HG03558 (cell line): ENCODE data around the gene ABHD17A.
"Not testable (repeated sequence)": the region's sequence is repeated elsewhere in the genome, so short reads cannot be mapped to it uniquely, and the experiment has no call there.

Experiments used
- ATAC-seq: cut with Tn5 transposase; IDR thresholded peaks from one replicate; pipeline ENCODE4 v1.9.1; 2021; ENCODE audit warnings: moderate number of reproducible peaks; ENCODE audit not compliant: unreplicated experiment; ENCODE audit errors: extremely low read depth

ABHD17A gene

GRCh38 chr19:1885398-1886119 is at the start of gene ABHD17A:
Gene ABHD17A (minus strand): TSS chr19:1885496. CDS start chr19:1881566, 3,930 bp downstream.
- not testable (repeated sequence) for ATAC-seq

- no peak for ATAC-seq
Observed at GRCh38 chr19:1933942-1934341, 48.6 kb upstream of the ABHD17A start.

GRCh38 chr19:1933244-1933643 is 47.9 kb upstream of the ABHD17A start:
- ATAC-seq = no peak

GRCh38 chr19:1932395-1932794 is 47.1 kb upstream of the ABHD17A start:
- ATAC-seq = no peak

- ATAC-seq = no peak
Observed at GRCh38 chr19:1931445-1931844, 46.1 kb upstream of the ABHD17A start.

- ATAC-seq = no peak
Observed at GRCh38 chr19:1929021-1929742, 43.9 kb upstream of the ABHD17A start.

GRCh38 chr19:1925544-1925943 is 40.2 kb upstream of the ABHD17A start:
- ATAC-seq = no peak

GRCh38 chr19:1924320-1924961 is 39.1 kb upstream of the ABHD17A start:
- ATAC-seq = no peak

GRCh38 chr19:1923319-1923718 is 38.0 kb upstream of the ABHD17A start:
- no peak for ATAC-seq

- no peak for ATAC-seq
Observed at GRCh38 chr19:1922803-1923202, 37.5 kb upstream of the ABHD17A start.

DNA sequence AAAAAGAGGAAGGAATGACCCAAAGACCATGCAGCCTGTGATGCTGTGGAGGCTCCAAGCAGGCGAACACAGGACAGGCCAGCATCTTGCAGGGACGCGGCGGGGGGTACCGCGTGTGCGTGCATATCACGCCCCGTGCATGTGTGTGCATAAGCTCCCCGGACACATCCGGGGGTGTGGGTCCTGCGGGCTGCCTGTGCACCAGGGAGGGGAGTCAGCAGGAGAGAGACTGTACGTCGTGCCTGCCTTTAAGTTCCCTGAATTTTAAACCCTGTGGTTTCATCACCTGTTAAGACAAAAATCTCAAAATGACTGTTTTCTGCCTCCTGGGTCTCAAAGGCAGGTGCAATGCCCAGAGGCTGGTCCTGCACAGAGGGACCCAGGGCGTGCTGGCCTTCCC is 36.5 kb upstream of the ABHD17A start:
- ATAC-seq = no peak

DNA sequence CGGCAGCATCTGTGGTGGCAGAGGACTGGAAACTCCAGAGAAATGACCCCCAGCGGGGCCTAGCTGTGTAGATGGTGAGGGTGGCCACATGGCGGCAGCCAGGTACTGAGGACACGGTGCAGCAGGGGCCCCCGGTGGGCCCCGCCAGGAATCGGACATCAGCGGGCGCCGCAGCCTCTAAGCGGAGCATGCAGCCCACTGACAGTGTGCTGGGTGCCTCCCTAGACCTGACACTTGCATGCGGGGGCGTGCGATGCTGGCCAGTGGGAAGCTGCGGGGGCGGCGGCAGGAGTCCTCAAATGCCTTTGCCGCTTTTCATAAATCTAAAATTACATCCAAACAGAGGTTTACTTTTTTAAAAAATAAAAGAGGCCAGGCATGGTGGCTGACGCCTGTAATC is 36.0 kb upstream of the ABHD17A start:
- ATAC-seq = no peak

- no peak for ATAC-seq
Observed at GRCh38 chr19:1920644-1921043, 35.3 kb upstream of the ABHD17A start.

- no peak for ATAC-seq
Observed at GRCh38 chr19:1918975-1919374, 33.7 kb upstream of the ABHD17A start.

- no peak for ATAC-seq
Observed at GRCh38 chr19:1917926-1918325, 32.6 kb upstream of the ABHD17A start.

DNA sequence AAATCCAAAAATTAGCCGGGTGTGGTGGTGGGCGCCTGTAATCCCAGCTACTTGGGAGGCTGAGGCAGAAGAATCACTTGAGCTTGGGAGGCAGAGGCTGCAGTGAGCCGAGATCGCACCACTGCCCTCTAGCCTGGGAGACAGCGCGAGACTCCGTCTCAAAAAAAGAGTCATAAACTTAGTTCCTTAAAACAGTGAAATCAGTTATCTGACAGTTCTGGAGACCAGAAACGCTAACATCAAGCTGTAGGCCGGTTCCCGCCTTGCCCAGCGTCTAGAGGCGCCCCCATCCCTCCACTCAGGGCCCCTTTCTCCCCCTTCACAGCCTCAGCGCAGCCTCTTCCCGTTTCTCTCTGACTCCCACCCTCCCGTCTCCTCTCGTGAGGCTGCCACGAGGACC is 31.9 kb upstream of the ABHD17A start:
- ATAC-seq = no peak

- ATAC-seq = no peak
Observed at GRCh38 chr19:1914826-1915341, 29.6 kb upstream of the ABHD17A start.

DNA sequence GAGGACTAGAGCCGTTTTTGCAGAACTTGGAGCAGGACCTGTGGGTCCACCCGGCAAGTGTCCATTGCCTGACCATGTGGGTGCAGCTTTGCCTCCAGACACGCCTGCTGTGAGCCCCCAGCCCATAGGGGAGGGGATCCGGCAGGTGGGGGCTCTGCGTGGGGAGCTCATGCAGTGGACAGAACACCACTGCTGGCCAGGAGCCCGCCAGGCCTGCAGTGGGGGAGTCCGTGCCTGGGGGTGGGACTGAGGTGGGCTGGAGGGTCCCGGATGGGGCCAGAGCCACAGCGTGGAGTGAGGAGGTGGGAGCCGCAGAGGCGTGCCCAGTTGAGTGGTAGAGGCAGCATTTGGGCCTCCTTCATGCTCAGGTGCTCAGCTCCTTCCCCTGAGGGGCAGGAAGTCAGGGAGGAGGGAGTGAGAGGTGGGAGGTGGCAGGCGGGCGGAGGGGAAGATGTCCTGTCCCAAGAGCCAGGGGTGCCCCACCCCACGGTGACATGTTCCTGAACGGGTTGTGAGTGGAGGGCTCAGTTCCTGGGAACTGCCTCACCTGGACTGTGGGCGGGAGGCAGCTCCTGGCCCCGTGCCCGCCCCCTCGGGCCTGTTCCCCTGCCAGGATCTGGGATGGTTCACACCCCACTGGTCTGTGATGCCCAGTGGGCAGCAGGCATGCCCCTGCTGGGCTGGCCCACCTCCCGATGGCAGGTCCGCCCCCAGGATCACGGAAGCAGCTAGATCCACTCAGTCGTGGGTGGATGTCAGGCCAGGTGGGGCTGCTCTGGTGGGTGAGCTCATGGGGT is 28.7 kb upstream of the ABHD17A start:
- ATAC-seq = no peak

DNA sequence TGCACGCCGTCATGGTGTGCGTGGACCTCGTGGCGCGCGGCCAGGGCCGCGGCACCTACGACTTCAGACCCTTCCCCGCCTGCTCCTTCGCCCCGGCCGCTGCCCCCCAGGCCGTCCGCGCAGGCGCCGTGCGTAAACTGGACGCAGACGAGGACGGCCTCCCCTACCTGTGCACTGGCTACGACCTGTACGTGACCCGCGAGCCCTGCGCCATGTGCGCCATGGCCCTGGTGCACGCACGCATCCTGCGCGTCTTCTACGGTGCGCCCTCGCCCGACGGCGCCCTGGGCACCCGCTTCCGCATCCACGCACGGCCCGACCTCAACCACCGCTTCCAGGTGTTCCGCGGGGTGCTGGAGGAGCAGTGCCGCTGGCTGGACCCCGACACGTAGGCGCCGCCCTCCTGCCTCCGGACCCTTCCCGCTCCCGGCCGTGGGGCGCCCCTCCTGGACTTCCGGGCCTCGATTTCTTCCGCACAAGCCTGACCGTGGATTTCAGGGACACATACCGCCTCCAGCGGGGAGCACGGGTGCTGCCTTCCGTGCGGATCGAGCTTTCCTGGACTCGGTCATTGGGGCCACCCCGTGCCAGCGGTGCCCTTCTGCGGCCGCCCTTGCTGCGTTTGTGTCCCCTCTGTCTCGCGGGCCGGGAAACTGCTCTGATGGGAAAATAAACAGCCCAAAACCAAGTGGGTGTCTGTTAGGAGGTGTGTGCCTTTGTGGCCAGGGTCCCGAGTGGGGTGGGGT is 27.6 kb upstream of the ABHD17A start:
- no peak for ATAC-seq

DNA sequence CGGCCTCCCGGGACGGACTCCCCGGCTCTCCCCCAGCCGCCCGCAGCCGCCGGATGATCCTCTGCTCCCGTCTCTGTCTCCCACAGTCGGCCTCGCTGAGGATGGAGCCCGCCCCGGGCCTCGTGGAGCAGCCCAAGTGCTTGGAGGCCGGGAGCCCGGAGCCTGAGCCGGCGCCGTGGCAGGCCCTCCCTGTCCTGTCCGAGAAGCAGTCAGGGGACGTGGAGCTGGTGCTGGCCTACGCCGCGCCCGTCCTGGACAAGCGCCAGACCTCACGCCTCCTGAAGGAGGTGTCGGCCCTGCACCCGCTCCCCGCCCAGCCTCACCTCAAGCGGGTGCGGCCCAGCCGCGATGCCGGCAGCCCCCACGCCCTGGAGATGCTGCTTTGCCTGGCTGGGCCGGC is 26.7 kb upstream of the ABHD17A start:
- no peak for ATAC-seq
